Mucosa of stomach (tissue), 1 donor: Measurements from ENCODE around the gene OLIG2.

Experiments used
- H3K27me3 ChIP-seq: one replicate; pipeline ENCODE4 v1.7.0; 2013; ENCODE audit warnings: mild to moderate bottlenecking, low read length; ENCODE audit not compliant: control insufficient read depth, insufficient read depth
- H3K36me3 ChIP-seq: one replicate; pipeline ENCODE4 v1.7.0; 2013; ENCODE audit warnings: low read length; ENCODE audit not compliant: control insufficient read depth, insufficient read depth
- H3K4me1 ChIP-seq: one replicate; pipeline ENCODE4 v1.7.0; 2013; ENCODE audit warnings: mild to moderate bottlenecking, low read length; ENCODE audit not compliant: control insufficient read depth, insufficient read depth
- H3K4me3 ChIP-seq: one replicate; pipeline ENCODE4 v1.7.0; 2013; ENCODE audit warnings: low read length
- H3K9ac ChIP-seq: one replicate; pipeline ENCODE4 v1.7.0; 2013; ENCODE audit warnings: mild to moderate bottlenecking, low read length, moderate library complexity
- H3K9me3 ChIP-seq: one replicate; pipeline ENCODE4 v1.7.0; 2013; ENCODE audit warnings: mild to moderate bottlenecking, low read length, moderate library complexity; ENCODE audit not compliant: control insufficient read depth
- donor health status: Pancreatic carcinoma.

OLIG2 gene

DNA sequence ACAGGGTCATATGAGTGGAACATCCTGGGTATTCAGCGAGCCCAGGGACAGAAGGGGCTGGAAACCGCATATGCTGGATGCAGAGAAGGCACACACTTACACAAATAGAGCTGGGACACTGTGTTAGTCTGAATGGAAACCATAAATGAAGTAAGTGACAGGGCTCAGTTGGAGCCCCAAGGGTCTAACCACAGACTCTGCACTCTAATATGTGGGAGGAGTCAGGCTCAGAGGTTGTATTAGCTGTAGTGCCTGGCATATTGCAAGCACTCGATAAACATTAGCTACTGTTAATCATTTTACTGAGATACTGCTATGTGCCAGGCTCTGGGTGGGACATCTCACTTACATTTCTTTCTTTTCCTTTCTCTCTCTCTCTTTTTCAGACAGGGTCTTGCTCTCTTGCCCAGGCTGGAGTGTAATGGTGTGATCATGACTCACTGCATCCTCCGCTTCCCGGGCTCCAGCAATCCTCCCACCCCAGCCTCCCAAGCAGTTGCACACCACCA lies 37.7 kb downstream of the OLIG2 start:
- Histone ChIP-seq H3K9ac (no peak overlapping the region), H3K4me1 (no peaks in the 10 kb centered on the region), H3K9me3 (no peaks in the 10 kb centered on the region), H3K4me3 (no peak overlapping the region), H3K36me3 (no peaks in the 10 kb centered on the region), H3K27me3 (peaks cover 59% of the 10 kb centered on the region)

DNA sequence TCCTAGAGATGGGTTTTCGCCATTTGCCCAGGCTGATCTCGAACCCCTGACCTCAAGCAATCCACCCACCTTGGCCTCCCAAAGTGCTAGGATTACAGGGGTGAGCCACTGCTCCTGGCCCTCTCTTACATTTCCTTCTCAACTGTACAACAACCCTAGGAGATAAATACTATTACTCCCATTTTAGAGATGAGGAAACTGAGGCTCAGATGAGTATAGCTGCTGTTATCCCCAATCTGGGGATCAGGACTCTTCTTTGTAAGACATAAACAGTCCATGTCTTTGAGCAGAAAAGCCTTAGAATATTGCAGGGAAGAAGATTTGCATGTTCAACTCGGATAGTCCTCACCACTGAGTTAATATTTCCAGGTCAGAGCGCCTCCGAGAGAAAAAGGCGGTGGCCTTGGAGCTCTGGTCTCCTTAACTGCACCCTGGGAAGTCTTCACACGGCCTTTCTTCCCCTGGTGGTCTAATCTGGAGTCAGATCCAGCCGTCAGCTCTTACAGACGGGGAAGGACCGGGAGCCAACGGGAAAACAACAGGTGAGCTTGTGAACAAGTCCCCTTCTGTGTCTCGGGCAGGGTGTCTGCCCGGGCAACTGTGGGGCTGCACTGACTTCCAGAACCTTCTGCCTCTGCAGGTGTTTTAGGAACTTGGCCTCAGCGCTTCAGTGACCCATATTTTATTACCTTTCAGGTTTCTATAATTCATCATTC lies 38.3 kb downstream of the OLIG2 start:
- no peaks in the 10 kb centered on the region for H3K36me3 ChIP-seq
- H3K9me3 ChIP-seq, result no peaks in the 10 kb centered on the region
- peaks cover 66% of the 10 kb centered on the region for H3K27me3 ChIP-seq
- no peaks in the 10 kb centered on the region for H3K4me1 ChIP-seq
- H3K4me3 ChIP-seq, result no peak overlapping the region
- no peak overlapping the region for H3K9ac ChIP-seq

DNA sequence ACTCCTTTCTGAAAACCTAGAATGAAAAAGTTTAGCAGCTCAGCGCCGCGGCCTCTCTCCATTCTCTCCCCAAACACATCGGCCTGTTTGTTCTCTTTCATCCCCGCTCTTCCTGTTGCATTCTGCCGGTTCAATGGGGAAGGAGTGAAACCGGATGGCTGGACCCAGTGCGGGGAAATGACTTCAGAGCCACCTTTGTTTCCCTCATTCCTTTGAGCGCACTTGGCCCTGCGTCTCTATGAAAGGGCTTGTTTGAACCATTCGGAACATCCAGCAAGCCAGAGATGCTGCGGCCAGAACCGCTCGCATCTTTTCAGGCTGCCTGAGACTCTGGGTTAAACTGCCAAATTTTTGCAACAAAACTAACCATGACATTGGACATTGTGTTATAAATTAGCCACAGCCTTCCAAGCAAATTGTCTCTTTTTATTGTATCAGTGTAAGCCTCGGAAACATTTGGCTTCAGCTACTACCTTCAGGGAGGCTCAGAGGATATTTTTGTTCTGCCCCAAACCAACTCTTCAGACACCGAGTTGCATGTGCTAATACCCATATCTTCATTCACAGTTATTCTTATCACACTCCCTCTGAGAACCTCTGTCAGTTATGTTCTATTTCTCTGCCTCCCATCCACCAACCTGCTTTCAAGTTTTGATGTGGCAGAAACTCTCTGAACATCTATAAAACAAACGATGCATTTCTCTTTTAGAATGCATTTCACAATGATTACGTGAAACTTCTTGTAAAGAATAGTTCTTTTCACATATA lies 39.1 kb downstream of the OLIG2 start:
- no peak overlapping the region for H3K4me3 ChIP-seq
- no peaks in the 10 kb centered on the region for H3K4me1 ChIP-seq
- H3K9me3 ChIP-seq, result no peaks in the 10 kb centered on the region
- H3K9ac ChIP-seq, result no peak overlapping the region
- peaks cover 73% of the 10 kb centered on the region for H3K27me3 ChIP-seq
- no peaks in the 10 kb centered on the region for H3K36me3 ChIP-seq

GRCh38 chr21:33067043-33067442 lies 41.3 kb downstream of the OLIG2 start:
- Histone ChIP-seq H3K4me3 (no peak overlapping the region), H3K27me3 (peaks cover 85% of the 10 kb centered on the region), H3K36me3 (no peaks in the 10 kb centered on the region), H3K9me3 (no peaks in the 10 kb centered on the region), H3K4me1 (peaks cover 11% of the 10 kb centered on the region), H3K9ac (no peak overlapping the region)

GRCh38 chr21:33067457-33067856 lies 41.7 kb downstream of the OLIG2 start:
- peaks cover 89% of the 10 kb centered on the region for H3K27me3 ChIP-seq

DNA sequence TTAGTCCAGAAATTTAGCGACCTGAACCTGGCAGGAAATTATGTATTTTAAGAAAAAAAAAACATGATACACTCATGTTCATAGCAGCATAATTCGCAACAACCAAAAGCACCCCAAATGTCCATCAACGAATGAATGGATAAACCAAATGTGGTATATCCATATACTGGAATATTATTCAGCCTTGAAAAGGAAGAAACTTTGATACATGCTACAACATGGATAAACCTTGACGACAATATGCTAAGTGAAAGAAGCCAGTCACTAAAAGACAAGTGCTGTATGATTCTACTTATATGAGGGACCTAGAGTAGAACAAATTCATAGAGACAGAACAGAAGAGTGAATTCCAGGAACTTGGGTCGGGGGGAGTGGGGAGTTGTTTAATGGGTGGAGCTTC lies 43.5 kb downstream of the OLIG2 start:
- peaks cover 91% of the 10 kb centered on the region for H3K27me3 ChIP-seq

More at GRCh38 chr21:33067457-33067856, 41.7 kb downstream of the OLIG2 start:
- Histone ChIP-seq H3K4me1 (peaks cover 11% of the 10 kb centered on the region), H3K9ac (no peak overlapping the region), H3K4me3 (no peak overlapping the region), H3K36me3 (no peaks in the 10 kb centered on the region), H3K9me3 (no peaks in the 10 kb centered on the region)

GRCh38 chr21:33069645-33069993 lies 43.9 kb downstream of the OLIG2 start:
- Histone ChIP-seq H3K36me3 (no peaks in the 10 kb centered on the region), H3K27me3 (peaks cover 91% of the 10 kb centered on the region), H3K4me1 (peaks cover 11% of the 10 kb centered on the region), H3K4me3 (no peak overlapping the region), H3K9ac (no peak overlapping the region), H3K9me3 (no peaks in the 10 kb centered on the region)

More for the DNA sequence above, 43.5 kb downstream of the OLIG2 start:
- Histone ChIP-seq H3K9me3 (no peaks in the 10 kb centered on the region), H3K4me1 (peaks cover 11% of the 10 kb centered on the region), H3K36me3 (no peaks in the 10 kb centered on the region), H3K9ac (no peak overlapping the region), H3K4me3 (no peak overlapping the region)

DNA sequence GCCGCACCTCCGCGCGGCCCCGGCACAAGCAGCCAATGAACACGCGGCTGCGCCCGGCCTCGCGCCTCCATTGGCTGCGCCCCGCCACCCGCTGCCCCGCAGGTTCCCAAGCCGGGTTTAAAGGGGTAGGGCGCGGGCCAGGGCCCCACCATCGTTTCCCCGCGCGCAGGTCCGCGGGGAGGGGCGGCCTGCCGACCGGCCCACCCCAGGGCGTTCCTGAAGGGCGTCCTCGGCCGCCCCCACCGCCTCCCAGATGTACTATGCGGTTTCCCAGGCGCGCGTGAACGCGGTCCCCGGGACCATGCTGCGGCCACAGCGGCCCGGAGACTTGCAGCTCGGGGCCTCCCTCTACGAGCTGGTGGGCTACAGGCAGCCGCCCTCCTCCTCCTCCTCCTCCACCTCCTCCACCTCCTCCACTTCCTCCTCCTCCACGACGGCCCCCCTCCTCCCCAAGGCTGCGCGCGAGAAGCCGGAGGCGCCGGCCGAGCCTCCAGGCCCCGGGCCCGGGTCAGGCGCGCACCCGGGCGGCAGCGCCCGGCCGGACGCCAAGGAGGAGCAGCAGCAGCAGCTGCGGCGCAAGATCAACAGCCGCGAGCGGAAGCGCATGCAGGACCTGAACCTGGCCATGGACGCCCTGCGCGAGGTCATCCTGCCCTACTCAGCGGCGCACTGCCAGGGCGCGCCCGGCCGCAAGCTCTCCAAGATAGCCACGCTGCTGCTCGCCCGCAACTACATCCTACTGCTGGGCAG lies 44.4 kb downstream of the OLIG2 start, which contains the start of gene OLIG1:
TSS of gene OLIG1 (plus strand) at position 148 of the 750 bp plus-strand sequence. CDS start at position 254, 106 bp downstream.
- H3K4me1 ChIP-seq, result peaks cover 11% of the 10 kb centered on the region
- H3K9ac ChIP-seq, result no peak within 1 kb of the TSS
- no peaks in the 10 kb centered on the region for H3K9me3 ChIP-seq
- H3K36me3 ChIP-seq, result no peaks in the 10 kb centered on the region
- H3K27me3 ChIP-seq, result peaks cover 88% of the 10 kb centered on the region
- H3K4me3 ChIP-seq, result no peak within 1 kb of the TSS

GRCh38 chr21:33070744-33070997 lies 44.9 kb downstream of the OLIG2 start:
- no peak overlapping the region for H3K9ac ChIP-seq
- H3K4me1 ChIP-seq, result peaks cover 11% of the 10 kb centered on the region
- no peaks in the 10 kb centered on the region for H3K36me3 ChIP-seq
- H3K4me3 ChIP-seq, result no peak overlapping the region
- no peaks in the 10 kb centered on the region for H3K9me3 ChIP-seq
- H3K27me3 ChIP-seq, result peaks cover 90% of the 10 kb centered on the region

GRCh38 chr21:33070998-33071769 lies 45.4 kb downstream of the OLIG2 start:
- Histone ChIP-seq H3K4me1 (peaks cover 11% of the 10 kb centered on the region), H3K9me3 (no peaks in the 10 kb centered on the region), H3K4me3 (no peak overlapping the region), H3K36me3 (no peaks in the 10 kb centered on the region), H3K9ac (no peak overlapping the region), H3K27me3 (peaks cover 92% of the 10 kb centered on the region)

GRCh38 chr21:33071770-33072306 lies 46.1 kb downstream of the OLIG2 start:
- Histone ChIP-seq H3K27me3 (peaks cover 91% of the 10 kb centered on the region), H3K9ac (no peak overlapping the region), H3K4me3 (no peak overlapping the region), H3K9me3 (no peaks in the 10 kb centered on the region), H3K4me1 (peaks cover 11% of the 10 kb centered on the region), H3K36me3 (no peaks in the 10 kb centered on the region)
